NCI-H1694 treated with DMSO at 0.1 percent for 48 hours (cell line): Measurements from ENCODE around the gene NRGN.

Source experiments
- DNase-seq: peaks from one replicate; lab custom pipeline; 2025; lab: John Stamatoyannopoulos, UW

Gene NRGN

GRCh38 chr11:124739479-124740276 lies at the start of gene NRGN:
Gene NRGN (plus strand): TSS chr11:124739942. CDS start chr11:124740085, 143 bp downstream.
- DNase-seq: peak; percentile 61

GRCh38 chr11:124693142-124693541 lies 46.6 kb upstream of the NRGN start:
- no peak for DNase-seq

- DNase-seq: no peak
These were observed 40.2 kb upstream of the NRGN start for GRCh38 chr11:124699547-124699946.

- no peak for DNase-seq
These were observed 39.7 kb upstream of the NRGN start for GRCh38 chr11:124700028-124700427.

GRCh38 chr11:124707829-124708228 lies 31.9 kb upstream of the NRGN start:
- no peak for DNase-seq

- no peak for DNase-seq
These were observed 27.4 kb upstream of the NRGN start for GRCh38 chr11:124712392-124712791.

GRCh38 chr11:124716591-124716990 lies 23.2 kb upstream of the NRGN start:
- DNase-seq: no peak

- DNase-seq: no peak
These were observed 22.3 kb upstream of the NRGN start for GRCh38 chr11:124717421-124717785.

- no peak for DNase-seq
These were observed 21.7 kb upstream of the NRGN start for GRCh38 chr11:124717786-124718651.

- no peak for DNase-seq
These were observed 20.9 kb upstream of the NRGN start for GRCh38 chr11:124718801-124719200.

- no peak for DNase-seq
These were observed 20.2 kb upstream of the NRGN start for GRCh38 chr11:124719534-124719933.

GRCh38 chr11:124722176-124722575 lies 17.6 kb upstream of the NRGN start:
- DNase-seq: no peak

GRCh38 chr11:124724979-124725718 lies 14.6 kb upstream of the NRGN start:
- DNase-seq: no peak

GRCh38 chr11:124725719-124726105 lies 14.0 kb upstream of the NRGN start:
- no peak for DNase-seq

- no peak for DNase-seq
These were observed 12.3 kb upstream of the NRGN start for GRCh38 chr11:124727474-124727873.

GRCh38 chr11:124728134-124728533 lies 11.6 kb upstream of the NRGN start:
- no peak for DNase-seq

- DNase-seq: no peak
These were observed 10.2 kb upstream of the NRGN start for GRCh38 chr11:124729571-124729970.

- DNase-seq: no peak
These were observed 7.5 kb upstream of the NRGN start for GRCh38 chr11:124732230-124732629.

- no peak for DNase-seq
These were observed 3.0 kb upstream of the NRGN start for GRCh38 chr11:124736736-124737135.

- DNase-seq: no peak
These were observed 2.0 kb upstream of the NRGN start for GRCh38 chr11:124737638-124738305.

GRCh38 chr11:124738713-124739478 lies 846 bp upstream of the NRGN start:
- DNase-seq: no peak
